Measurements from ENCODE around the gene NHERF2.

The NHERF2 gene

DNA sequence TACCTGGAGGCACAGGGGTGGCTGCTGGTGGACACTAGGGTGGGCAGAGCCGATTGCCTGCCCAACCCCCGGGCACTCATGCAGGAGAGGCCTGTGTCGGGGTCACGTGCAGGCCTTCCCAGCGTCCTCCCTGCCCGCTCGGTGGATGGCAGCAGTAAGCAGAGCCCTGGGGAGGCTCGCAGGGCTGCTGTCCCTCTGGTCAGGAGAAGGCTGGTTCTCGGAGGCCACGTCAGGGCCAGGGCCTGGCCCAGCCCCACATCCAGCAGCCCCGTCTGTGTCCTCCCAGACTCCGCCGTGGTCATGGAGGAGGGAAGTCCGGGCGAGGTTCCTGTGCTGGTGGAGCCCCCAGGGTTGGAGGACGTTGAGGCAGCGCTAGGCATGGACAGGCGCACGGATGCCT is 56.7 kb downstream of the NHERF2 start:
- DNase-seq (ENCODE audit: low spot score): no peak

DNA sequence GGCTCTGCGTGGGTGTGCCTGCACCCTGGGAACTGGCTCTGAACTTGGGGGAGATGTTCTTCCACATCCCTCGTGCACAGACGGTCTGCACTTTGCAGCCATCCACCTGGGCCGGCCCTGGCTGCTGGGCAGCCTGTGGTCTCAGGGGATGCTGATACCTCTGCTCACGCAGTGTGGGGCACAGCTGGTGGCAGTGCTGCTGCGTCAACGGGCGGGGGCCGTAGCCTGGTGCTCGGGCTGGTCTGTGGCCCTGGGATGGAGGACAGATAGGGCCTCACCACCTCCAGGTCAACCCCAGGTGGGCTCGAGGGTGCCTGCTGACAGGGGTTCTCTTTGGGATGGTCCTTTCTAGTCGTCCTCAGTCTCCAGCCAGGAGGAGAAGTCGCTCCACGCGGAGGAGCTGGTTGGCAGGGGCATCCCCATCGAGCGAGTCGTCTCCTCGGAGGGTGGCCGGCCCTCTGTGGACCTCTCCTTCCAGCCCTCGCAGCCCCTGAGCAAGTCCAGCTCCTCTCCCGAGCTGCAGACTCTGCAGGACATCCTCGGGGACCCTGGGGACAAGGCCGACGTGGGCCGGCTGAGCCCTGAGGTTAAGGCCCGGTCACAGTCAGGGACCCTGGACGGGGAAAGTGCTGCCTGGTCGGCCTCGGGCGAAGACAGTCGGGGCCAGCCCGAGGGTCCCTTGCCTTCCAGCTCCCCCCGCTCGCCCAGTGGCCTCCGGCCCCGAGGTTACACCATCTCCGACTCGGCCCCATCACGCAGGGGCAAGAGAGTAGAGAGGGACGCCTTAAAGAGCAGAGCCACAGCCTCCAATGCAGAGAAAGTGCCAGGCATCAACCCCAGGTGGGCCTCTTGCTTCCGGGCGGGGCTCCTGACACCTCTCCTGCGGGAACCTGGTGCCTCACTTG is 57.4 kb downstream of the NHERF2 start:
- DNase-seq (ENCODE audit: low spot score): no peak

DNA sequence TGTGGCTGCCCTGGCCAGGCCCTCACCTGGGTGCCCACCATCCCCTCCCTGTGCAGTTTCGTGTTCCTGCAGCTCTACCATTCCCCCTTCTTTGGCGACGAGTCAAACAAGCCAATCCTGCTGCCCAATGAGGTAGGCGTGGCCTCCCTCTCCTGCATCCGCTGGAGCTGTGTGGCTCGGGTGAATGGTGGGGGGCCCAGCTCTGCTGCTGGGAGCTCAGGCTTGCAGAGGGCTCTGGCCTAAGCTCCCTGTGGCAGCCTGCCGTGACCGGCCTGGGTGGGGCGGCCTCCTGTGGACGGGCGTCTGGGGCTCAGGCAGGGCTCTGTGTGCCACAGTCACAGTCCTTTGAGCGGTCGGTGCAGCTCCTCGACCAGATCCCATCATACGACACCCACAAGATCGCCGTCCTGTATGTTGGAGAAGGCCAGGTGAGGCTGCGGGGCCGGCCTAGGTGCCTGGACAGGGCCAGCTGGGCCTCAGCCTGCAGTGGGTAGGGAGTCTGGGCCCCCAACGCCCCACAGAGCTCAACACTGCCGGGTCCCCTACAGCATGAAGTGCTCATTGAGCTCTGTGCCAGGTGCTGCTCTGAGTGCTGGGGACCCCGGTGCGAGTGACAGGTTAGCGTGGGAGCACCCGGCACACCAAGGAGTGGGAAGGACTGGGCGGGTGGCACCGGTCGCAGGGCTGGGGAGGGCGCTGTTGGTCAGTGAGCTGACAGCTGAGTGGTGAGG is 58.4 kb downstream of the NHERF2 start:
- no peak for DNase-seq (ENCODE audit: low spot score)

DNA sequence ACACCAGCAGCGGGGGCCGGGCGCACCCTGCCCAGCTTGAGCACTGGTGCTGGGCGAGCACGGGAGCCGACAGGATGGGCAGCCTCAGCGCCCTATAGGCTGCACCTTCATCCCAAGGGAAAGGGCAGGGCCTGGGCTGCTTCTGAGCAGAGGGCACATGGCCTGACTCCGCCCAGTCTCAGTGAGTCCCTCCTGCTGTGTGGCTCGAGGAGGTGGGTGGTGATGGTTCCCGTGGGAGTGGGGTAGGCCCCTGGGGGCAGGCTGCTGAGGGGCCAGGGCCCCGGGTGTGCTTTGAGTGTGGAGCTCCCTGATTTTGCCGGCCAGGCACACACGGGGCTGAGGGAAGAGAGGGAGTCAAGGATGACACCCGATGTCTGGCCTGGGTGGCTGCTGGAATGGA is 59.0 kb downstream of the NHERF2 start:
- no peak for DNase-seq (ENCODE audit: low spot score)

DNA sequence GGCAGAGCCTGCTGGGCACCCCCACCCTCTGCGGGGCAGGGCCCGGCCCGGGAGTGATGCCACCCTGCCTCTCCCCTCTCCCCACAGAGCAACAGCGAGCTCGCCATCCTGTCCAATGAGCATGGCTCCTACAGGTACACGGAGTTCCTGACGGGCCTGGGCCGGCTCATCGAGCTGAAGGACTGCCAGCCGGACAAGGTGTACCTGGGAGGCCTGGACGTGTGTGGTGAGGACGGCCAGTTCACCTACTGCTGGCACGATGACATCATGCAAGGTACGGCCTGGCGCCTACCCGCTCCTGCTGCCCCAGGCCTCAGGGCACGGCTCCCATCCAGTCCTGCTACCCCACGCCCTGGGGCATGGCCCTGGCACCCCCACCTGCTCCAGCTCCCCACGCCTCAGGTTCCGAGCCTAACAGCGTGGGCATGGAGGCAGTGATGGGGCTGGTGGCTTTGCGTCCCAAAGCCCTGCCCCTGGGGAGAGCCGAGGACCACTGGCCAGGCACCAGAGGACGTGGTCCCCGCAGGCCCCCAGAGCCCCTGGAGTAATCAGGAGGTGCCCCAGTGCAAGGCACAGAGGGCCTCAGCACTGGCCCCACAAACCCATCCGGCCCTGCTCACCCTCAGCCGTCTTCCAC is 59.5 kb downstream of the NHERF2 start:
- DNase-seq (ENCODE audit: low spot score): no peak

DNA sequence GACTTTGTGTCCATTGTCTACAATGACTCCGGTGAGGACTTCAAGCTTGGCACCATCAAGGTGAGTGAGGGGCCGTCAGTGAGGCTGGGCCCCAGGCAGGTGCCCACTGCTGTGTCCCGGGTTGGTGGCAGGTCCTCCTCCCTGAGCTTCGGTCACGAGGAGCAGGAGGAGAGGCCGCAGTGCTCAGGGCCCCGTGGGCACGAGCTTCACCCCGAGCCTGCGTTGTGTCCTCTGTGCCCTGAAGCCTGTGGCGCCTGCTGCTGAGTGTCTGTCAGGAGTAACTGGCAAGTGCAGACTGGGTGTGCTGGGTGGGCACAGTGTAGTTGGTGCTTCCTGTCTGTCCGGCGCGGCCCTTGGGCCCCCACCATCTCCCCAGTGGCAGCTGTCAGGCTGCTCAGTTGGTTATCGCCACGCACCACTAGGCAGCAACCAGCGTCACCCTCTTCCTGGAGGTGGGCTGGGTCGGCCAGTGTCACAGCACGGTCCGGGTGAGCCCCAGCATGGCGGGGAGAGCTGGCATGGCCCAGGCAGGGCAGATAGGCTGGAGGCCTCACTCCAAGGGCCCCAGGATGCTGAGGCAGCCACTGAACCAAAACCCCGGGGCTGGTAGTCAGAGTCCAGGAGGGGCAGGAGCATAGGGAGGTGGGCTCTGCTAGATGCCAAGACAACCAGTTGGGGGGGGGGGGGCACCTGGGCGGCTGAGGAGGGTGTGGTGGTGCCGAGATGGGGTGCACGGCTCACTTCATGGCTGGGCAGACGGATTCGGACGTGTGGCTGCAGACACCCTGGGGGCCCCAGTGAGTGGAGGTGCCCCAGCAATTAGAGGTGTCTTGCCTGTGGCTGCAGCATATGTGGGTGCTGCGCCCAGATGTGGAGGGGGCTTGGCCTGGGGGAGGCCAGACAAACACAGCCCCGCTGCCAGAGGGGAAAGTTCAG is 60.4 kb downstream of the NHERF2 start:
- DNase-seq (ENCODE audit: low spot score): no peak

DNA sequence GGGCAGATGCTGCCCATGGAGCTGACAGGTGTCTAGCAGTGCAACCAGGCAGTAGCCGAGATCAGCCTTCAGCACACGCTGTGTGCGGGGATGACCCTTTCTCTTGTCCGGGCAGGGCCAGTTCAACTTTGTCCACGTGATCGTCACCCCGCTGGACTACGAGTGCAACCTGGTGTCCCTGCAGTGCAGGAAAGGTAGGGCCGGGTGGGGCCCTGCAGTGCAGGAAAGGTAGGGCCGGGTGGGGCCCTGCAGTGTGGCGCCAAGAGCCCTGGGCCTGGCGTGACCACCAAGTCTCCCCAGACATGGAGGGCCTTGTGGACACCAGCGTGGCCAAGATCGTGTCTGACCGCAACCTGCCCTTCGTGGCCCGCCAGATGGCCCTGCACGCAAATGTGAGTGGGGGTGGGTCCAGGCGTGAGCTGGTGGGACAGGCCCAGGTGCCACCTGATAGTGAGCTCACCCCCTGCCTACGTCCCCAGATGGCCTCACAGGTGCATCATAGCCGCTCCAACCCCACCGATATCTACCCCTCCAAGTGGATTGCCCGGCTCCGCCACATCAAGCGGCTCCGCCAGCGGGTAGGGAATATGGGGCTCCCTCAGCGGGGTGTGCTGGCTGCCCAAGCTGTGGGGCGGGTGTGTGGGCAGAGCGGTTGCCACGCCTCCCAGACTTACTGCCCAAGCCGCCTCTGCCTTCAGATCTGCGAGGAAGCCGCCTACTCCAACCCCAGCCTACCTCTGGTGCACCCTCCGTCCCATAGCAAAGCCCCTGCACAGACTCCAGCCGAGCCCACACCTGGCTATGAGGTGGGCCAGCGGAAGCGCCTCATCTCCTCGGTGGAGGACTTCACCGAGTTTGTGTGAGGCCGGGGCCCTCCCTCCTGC is 61.3 kb downstream of the NHERF2 start:
- no peak for DNase-seq (ENCODE audit: low spot score)
